Mesodermal cell (in vitro differentiated cells): Measurements from ENCODE around the gene DNM1.

Experiments
- H3K27ac ChIP-seq: 2 replicates; pipeline ENCODE4 v1.7.0; 2013; ENCODE audit warnings: mild to moderate bottlenecking, low read depth, low read length, moderate library complexity; ENCODE audit not compliant: severe bottlenecking
- H3K36me3 ChIP-seq: 2 replicates; pipeline ENCODE4 v1.7.1; 2013; ENCODE audit warnings: mild to moderate bottlenecking, low read length, moderate library complexity; ENCODE audit not compliant: control insufficient read depth, insufficient read depth
- H3K4me1 ChIP-seq: one replicate; pipeline ENCODE4 v1.7.1; 2013; ENCODE audit warnings: mild to moderate bottlenecking, low read length; ENCODE audit not compliant: insufficient read depth, control insufficient read depth, poor library complexity, severe bottlenecking
- H3K4me3 ChIP-seq: 2 replicates; pipeline ENCODE4 v1.7.0; 2013; ENCODE audit warnings: low read length, control low read depth, mild to moderate bottlenecking; ENCODE audit not compliant: insufficient read depth, poor library complexity, severe bottlenecking; ENCODE audit errors: extremely low read depth
- H3K9me3 ChIP-seq: 2 replicates; pipeline ENCODE4 v1.7.1; 2013; ENCODE audit warnings: mild to moderate bottlenecking, low read length, moderate library complexity; ENCODE audit not compliant: control insufficient read depth
- WGBS, 2 experiments: methylation state at CpG; one replicate each; pipeline ENCODE4 v1.1.5; 2013; ENCODE audit warnings: missing lambda C conversion rate in 2 of 2; ENCODE audit not compliant: insufficient coverage in 2 of 2; 5-methylcytosine and 5-hydroxymethylcytosine counted together

Gene DNM1

DNA sequence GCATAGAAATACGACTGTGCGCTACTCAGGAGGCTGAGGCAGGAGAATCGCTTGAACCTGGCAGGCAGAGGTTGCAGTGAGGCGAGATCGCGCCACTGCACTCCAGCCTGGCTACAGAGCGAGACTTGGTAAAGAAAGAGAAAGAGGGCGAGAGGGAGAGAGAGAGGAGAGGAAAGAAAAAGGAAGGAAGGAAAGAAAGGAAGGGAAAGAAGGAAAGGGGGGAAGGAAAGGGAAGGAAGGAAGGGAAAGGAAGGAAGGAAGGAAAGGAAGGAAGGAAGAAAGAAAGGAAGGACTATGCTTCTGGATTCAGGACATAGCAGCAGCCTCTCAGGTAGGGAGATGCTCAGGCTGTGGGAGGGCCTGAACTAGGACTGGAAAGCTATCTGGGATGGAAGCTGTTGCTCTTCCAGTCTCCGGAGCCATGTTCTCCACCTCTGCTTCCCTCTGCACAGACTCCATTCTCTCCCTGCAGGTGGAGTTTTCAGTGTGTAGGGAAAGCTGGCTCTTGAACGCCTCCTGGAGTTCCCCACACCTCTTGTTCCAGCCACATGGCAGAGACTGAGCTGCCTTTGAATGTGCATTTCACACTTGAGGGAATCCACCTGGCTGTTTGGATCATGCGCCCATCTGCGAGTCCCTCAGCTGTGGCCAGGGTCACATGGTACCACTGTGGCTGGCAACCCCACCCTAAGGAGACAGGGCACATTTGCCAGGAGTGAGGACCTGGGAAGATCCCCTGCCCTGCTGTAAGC, 82.0 kb downstream of the DNM1 start:
- H3K4me1 ChIP-seq: no peaks in the 10 kb centered on the region
- H3K36me3 ChIP-seq: peaks cover 32% of the 10 kb centered on the region
- WGBS, 2 experiments: 94 to 95% methylated on average over 12 of the region's 12 CpGs
- no peak overlapping the region for H3K4me3 ChIP-seq
- H3K27ac ChIP-seq: no peak overlapping the region
- H3K9me3 ChIP-seq: no peaks in the 10 kb centered on the region

DNA sequence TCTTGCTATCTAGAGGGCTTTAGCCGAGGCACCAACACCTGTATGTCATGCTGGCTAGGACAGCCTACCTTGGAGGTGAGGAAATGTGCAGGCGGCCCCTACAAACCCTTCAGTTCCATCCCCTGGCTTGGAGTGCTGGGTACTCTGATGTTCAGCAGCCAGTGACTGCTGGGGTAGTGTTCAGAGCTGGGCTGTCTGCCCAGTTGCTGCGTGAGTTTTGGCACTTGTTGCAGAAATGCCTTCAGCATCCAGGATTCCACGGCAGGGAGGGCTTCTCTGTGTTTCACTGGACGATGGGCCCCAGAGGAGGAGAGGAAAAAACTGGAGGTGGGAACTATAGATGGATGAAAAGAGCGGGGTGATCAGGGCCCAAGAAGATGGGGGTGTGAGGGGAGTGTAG, 83.3 kb downstream of the DNM1 start:
- Histone ChIP-seq H3K36me3 (peaks cover 32% of the 10 kb centered on the region), H3K4me3 (no peak overlapping the region), H3K9me3 (no peaks in the 10 kb centered on the region), H3K4me1 (no peaks in the 10 kb centered on the region), H3K27ac (no peak overlapping the region)
- WGBS, 2 experiments: 100% methylated on average over 4 of the region's 6 CpGs

DNA sequence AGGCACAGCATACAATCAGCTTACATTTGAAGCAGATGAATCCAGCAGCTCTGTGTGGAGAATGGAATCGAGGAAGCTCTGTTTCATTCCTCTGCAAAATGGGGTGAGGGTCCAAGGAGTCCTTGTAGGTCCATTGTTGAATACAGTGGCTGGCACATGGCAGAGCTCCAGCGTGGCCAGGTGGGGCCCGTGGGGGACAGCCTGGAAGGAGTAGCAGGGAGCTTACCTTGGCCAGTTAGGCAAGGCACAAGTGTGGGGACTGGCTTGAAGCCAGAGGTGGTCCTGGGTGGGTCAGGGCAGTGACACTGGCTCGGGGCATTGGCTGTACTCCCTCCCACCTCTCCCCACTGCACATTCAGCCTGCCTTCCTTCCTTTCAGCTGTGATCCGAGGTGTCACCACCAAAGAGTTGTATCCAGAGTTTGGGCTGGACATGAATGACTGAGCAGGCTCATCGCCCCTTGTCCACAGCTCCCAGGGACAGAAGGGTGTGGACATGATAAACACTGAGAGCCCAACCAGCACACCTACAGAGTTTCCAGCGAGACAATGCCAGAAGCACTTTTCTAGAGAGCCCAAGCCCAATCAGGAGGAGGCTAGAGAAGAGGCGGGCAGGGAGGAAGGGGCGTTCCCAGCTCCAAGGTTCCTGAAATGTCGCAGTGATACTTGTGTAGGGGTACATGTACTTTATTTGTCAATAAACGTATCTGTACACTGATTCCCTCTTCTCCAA, 85.3 kb downstream of the DNM1 start:
- Histone ChIP-seq H3K4me1 (no peaks in the 10 kb centered on the region), H3K4me3 (no peak overlapping the region), H3K9me3 (no peaks in the 10 kb centered on the region), H3K27ac (no peak overlapping the region), H3K36me3 (peaks cover 32% of the 10 kb centered on the region)
- WGBS, 2 experiments: 91 to 98% methylated on average over 4 to 8 of the region's 11 CpGs

DNA sequence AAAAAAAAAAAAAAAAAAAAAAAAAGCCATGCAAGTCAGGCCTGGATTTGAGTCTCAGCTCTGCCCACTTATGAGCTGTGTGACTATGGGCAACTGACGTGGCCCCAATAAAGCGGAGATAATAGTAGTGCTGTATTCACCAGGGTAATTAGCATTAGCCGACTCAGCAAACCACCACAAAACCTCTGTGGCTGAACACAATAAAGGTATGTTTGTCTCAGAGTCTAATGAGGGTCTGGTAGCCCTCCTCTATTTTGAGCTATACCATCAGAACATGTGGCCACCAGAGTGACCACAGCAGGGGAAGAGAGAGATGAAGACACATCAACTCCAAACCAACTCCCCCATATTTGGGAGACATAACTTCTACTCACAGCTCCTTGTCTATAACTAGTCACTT, 88.8 kb downstream of the DNM1 start:
- WGBS, 2 experiments: 89% methylated on average over 2 of the region's 3 CpGs; no CpG with 5 or more reads in 1 of the 2 experiments
- peaks cover 16% of the 10 kb centered on the region for H3K36me3 ChIP-seq
- H3K9me3 ChIP-seq: no peaks in the 10 kb centered on the region
- H3K4me1 ChIP-seq: no peaks in the 10 kb centered on the region
- no peak overlapping the region for H3K27ac ChIP-seq
- H3K4me3 ChIP-seq: no peak overlapping the region

DNA sequence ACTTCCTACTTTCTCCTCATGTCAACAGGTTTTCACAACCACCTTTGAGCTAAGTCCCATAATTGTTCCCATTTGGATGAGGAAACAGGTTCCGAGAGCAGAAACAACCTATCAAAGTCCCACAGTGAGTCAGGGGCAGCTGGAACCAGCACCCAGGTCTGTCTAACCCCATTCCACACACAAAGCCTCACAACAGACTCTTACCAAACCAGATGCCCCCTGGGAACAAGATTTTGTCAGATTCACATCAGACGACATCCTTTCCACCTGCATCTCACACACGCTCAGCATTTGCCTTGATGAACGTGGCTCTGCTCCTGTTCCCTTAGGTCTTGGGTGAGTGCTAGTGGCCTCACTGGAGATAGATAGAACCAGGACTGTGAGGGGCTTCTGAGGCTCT, 89.9 kb downstream of the DNM1 start:
- Histone ChIP-seq H3K4me3 (no peak overlapping the region), H3K27ac (no peak overlapping the region), H3K36me3 (peaks cover 11% of the 10 kb centered on the region), H3K9me3 (no peaks in the 10 kb centered on the region), H3K4me1 (no peaks in the 10 kb centered on the region)
- WGBS, 2 experiments: 83 to 100% methylated on average over 3 to 4 of the region's 4 CpGs

DNA sequence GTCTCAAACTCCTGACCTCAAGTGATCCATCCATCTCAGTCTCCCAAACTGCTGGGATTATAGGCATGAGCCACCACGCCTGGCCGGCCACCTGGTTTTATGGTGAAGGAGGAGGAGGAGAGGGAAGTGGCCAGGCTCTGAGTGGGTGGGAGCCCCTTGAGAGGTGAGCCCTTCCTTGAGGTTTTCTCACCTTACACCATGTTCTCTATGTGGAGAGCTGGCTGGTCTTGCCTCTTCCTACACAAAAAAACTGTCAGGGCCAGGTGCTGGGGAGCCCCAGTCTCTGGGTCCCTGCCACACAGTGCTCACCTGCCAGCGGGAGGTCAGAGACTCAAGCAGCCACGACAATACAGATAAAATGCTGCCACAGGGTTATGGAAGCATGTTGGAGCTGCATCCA, 91.0 kb downstream of the DNM1 start:
- Histone ChIP-seq H3K36me3 (peaks cover under 1% of the 10 kb centered on the region), H3K27ac (no peak overlapping the region), H3K4me1 (no peaks in the 10 kb centered on the region), H3K4me3 (no peak overlapping the region), H3K9me3 (no peaks in the 10 kb centered on the region)
- WGBS, 2 experiments: 86 to 95% methylated on average over 2 to 4 of the region's 4 CpGs

DNA sequence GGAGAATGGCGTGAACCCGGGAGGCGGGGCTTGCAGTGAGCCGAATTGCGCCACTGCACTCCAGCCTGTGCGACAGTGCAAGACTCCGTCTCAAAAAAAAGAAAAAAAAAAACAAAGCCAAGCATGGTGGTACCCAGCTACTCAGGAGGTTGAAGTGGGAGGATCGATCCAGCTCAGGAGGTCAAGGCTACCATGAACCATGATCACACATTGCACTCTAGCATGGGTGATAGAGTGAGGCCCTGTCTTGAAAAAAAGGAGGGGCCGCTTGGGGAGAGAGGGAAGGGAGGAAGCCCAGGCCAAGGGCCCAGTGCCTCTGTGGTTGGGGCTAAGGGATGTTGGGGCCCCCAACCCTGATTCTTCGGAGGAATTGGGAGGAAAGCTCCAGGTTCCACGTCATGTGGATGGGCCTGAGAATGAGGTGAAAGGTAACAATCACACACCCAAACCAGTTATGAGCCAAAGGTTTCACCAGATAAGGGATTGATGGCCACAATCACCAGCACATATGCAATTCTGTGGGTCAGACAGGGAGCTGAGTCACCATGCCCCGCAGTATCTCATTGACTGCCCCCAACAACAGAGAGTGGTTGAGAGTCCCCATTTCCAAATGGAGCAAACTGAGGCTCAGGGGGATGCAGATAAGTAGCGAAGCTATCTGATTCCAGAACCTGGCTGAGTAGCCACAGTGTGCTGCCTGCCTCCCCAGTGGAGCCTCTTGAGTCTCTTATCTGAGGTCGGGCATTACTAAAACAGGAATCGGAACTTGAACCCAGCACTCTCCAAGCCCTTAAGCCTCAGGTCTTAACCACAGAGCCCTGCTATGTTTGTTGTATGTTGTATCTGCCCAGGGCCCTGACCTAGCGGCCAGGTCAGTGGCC, 93.4 kb downstream of the DNM1 start:
- WGBS, 2 experiments: 84 to 98% methylated on average over 9 to 13 of the region's 16 CpGs
- Histone ChIP-seq H3K27ac (no peak overlapping the region), H3K4me1 (no peaks in the 10 kb centered on the region), H3K9me3 (no peaks in the 10 kb centered on the region), H3K4me3 (no peak overlapping the region), H3K36me3 (no peaks in the 10 kb centered on the region)

DNA sequence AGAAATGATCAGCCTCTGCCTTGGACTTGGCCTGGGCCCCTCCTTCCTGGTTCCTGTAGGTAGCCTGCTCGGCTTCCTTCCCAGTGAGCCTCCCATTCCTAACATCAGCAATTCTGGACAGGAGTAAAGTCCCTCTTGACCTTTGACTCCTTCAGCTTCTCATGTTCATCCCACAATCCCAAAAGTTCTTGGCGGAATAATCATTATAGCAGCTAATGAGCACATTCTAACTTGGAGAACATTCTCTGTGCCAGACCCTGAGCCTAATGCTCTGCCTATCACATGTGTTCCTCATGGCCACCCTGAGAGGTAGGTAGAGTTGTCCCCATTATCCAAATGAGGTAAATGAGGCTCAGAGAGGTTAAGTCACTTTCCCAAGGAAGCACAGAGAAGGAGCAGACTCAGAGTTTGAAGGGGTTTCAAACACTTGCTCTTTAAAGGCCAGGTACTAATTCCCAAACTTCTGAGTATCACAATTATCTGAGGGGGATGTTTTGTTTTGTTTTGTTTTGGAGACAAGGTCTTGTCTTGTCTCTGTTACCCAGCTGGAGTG, 94.1 kb downstream of the DNM1 start:
- no peaks in the 10 kb centered on the region for H3K4me1 ChIP-seq
- H3K27ac ChIP-seq: no peak overlapping the region
- no peaks in the 10 kb centered on the region for H3K9me3 ChIP-seq
- WGBS, 2 experiments: 78 to 100% methylated on average over 2 of the region's 2 CpGs
- no peaks in the 10 kb centered on the region for H3K36me3 ChIP-seq
- no peak overlapping the region for H3K4me3 ChIP-seq

DNA sequence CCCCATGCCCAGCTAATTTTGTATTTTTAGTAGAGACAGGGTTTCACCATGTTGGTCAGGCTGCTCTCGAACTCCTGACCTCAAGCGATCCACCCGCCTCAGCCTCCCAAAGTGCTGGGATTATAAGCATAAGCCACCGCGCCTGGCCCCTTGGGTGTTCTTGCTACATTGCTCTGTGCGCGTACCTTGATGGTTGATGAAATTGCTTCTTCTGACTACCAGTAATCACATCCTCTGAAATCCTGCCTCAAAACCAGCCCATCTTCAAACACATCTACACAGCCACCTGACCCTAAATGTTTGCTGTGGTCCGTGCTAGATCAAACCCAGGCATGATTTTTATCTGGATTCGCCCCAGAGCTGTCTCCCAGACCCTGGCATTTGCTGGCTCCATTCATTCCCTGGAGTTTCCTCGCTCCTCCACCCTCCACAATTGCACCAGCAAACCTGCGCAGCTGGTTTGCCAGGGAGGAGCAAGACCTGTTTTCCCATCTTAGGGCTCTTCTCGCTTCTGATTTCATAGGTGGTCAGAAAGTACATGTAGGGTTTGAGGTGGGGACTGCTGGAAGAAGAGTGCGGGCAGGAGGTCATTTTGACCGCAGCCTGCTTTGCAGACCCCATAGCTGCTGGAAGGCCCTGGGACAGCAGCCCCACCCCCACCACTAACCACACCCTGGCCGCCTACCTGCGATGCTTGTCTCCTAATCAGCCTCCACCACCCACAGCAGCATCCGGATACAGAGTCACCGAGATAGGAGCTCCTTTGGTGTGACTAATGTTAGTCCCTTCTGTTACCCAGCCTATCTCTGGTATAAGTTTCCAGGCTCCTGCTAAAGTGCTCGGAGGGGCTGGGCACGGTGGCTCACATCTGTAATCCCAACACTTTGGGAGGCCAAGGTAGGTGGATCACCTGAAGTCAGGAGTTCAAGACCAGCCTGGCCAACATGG, 95.6 kb downstream of the DNM1 start:
- H3K9me3 ChIP-seq: no peaks in the 10 kb centered on the region
- H3K27ac ChIP-seq: no peak overlapping the region
- H3K4me1 ChIP-seq: no peaks in the 10 kb centered on the region
- no peaks in the 10 kb centered on the region for H3K36me3 ChIP-seq
- 93 to 94% methylated on average over 17 to 18 of the region's 20 CpGs for WGBS, 2 experiments
- no peak overlapping the region for H3K4me3 ChIP-seq
